ENCODE data around the gene RAB6C.
"Not testable (repeated sequence)": the region's sequence is repeated elsewhere in the genome, so short reads cannot be mapped to it uniquely, and the experiment has no call there.

Gene RAB6C

DNA sequence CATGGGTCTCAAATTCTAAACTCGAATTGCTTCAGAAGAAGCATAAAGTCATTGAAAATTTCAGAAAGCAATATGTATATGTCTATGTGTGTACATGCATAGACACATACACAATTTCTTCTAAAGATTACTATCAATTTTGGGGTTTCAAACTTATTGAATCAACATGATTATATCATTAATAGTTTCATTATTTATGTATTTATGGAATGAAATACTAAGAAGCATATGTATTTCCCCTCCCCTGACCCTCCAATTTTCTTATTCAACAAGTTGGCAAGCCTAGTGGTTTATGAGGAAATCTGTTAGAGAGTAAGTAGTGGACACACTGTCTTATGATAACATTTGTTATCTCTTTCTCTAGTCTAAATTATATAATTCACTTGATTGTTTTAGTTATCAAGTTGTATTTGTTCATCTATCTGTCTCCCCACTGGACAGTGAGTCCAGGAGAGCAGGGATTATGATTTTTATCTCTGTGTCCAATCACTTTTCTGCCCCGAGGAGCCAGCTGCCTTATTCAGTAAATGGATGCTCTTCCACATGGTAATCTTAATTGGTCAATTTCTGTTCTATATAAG is 17.3 kb downstream of the RAB6C start:
- DNase-seq = not testable (repeated sequence)

DNA sequence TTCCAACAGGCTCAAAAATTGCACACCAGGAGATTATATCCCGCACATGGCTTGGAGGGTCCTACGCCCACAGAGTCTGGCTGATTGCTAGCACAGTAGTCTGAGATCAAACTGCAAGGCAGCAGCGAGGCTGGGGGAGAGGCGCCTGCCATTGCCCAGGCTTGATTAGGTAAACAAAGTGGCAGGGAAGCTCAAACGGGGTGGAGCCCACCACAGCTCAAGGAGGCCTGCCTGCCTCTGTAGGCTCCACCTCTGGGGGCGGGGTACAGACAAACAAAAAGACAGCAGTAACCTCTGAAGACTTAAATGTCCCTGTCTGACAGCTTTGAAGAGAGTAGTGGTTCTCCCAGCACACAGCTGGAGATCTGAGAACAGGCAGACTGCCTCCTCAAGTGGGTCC is 19.3 kb downstream of the RAB6C start:
- not testable (repeated sequence) for DNase-seq

DNA sequence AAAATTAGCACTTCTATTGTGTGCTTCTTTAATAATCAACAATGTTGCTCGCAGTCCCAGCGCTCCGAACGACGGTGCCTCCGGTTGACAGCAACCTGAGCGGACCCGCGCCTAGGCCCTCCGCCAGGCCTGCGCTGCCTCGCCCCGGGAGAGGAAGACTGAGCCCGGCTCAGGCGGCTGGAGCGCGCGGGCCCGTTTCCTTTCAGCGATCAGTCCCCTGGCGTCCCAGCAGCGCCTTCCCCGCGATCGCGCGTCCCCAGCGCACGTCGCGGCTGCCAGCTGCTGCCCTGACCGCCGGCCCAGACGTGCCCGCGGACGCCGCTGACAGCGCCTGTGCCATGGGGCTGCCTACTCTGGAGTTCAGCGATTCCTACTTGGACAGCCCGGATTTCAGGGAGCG is 26.4 kb downstream of the RAB6C start:
- peak; percentile 24 for DNase-seq

DNA sequence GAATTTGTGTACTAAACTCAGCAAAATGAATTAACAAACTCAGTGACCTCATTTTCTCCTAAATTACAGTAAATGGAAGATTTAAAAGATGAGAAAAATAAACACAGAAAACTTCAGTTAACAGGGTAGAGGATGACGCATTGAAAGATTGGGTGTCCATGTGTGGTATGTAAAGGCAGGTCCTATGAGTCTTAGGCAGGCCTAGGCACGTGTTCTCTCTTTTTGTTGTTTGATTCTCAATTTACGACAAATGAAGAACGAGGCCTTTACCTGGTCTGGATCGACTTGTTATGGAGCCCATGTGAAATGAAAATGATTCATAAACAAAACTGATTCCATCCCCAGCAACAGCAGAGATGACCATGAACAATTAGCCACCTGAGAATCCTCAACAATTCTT is 37.2 kb downstream of the RAB6C start:
- not testable (repeated sequence) for DNase-seq

DNA sequence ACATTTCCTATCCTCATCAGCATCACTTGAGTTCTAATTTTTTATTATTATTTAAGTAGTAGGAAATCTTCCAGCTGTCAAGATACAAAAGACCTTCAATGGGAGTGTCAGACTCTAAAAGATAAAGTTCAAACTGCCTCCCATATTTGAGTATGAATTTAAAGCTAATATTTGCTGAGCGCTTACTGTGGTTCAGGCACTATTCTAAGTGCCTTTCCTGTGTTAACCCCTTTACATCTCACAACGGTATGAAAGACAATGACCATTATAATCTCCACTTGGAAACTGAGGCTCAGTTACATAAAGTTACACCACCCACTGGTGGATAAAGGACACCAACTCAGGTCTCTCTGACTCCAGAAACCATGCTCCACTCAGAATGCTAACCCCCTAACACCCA is 39.9 kb downstream of the RAB6C start:
- DNase-seq = no peak

DNA sequence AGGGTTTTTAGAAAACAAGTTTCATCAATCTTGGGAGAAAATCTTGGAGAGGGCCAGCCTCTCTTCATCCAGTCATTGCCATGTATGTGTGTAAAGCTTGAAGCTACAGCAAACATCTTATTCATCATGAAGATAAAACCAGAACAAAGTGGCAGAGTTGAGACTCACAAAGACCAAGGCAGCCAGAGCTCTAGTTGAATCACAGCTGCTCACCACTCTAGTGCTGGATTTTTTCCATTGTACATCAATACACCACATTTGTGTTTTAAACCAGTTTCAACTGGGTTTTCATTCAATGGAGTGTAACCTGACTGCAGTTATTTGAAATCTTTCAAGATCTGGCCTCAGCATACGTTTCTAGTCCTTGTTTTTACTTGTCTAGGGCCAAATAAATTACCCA is 40.6 kb downstream of the RAB6C start:
- not testable (repeated sequence) for DNase-seq

DNA sequence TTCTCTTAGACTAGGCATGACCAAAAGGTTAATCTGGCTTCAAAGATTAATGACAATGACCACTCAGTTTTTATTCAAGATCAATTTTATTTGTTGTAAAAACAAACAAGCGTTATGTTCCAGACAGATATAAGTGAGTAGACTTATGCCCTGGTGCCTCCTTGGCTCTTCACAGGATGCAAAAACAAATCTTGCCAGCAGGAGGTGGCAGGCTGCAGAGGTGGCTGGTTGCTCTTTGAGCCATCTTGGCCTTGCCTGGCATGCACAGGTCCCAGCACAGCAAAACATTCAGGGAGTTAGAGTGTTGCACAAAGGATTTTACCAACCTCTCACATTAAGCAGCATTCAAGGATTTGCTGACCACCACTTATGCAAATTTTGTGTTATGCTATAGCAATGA is 46.5 kb downstream of the RAB6C start:
- DNase-seq = not testable (repeated sequence)

Measured in NCI-H2227 treated with DMSO at 0.1 percent for 48 hours (cell line).